Activated CD4-positive, alpha-beta T cell treated with anti-CD3 and anti-CD28 coated beads, Interleukin-2, amount 50 U/mL, for 48 hours (primary cell): ENCODE measurements around the gene DOCK10.

ENCODE experiments used
- DNase-seq, 2 experiments: peaks; one replicate each; pipeline ENCODE4 v3.0.0-alpha.2; 2020

DOCK10 gene

DNA sequence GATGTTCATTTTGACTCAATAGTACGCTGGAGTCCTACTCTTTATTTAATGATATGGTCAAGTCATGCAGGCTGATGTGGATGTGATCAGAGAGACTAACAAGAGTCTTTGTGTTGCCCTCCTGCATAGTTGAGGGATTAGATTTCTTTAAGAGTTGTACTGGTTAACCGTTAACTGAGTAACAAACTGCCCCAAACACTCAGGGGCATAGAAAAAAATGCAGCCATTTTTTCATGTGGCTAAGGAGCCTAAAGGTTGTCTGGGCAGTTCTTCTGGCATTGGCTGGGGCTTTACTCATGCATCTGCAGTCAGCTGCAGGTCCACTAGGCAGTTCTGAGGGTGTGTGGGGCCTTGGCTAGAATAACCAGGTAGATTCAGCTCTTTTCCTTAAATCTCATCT lies 32.5 kb downstream of the DOCK10 start:
- no peak for DNase-seq

DNA sequence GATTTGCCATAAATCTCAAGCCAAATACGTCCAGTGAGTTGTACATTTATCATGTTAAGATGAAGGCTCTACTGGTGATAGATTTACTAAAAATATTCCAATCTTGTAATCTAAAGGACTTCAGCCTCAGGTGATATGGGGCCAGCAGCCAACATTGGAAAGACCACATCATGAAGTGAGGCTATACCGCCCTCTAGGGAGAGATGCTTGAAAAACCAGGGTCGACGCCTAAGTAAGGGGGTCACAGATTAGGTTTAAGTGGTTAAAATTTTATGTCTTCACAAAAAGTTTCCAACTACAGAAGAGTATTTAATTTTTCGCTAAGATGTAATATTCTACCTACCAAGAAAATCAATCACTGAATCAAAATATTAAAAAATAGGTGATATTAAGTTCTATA lies 33.3 kb downstream of the DOCK10 start:
- DNase-seq = no peak

DNA sequence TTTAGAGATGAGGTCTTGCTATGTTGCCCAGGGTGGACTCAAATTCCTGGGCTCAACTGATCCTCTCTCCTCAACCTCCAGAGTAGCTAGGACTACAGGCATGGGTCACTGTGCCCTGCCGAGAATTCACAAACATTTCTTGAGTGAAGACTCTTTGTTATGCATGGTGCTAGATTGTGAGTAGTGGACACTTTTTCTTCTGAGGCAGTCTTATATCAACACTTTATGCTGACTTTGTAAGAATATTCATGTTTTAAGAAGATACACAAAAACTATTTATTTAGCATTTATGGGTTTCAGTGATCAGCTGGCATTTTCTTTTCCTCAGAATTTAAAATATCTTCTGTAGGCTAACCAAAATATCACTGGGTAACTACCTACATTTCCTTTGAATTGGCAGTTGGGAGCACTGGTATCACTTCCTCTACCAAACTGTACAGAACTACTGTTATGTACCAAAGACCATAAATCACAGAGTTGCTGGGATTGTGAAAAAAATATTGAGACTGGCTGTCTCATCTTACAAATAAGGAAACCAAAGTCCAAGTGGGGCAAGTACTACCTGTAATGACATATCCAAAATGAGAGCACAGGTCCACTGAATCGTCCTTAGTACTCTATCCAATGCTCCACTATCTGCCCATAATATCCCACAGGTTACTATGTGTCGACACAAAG lies 34.0 kb downstream of the DOCK10 start:
- no peak for DNase-seq

GRCh38 chr2:225006730-225007129 lies 35.5 kb downstream of the DOCK10 start:
- no peak for DNase-seq

DNA sequence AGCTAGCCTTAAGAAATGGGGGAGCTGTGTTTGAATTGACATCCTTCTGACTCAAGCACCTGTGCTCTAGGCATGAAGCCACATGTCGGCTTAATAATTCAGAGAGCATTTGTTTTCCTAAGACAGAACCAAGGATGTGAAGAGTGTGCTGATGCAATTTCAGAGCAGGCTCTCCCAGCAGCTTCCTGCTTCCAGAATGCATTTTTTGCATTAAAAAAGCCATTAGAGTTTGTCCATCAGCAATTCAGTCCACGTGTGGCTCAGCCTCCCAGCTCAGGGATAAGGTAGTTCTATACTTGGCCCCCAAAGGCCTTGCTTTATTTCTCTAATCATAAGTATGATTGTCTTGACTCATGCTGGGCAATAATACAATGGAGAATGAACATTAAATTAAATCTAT lies 37.7 kb downstream of the DOCK10 start:
- DNase-seq = no peak

GRCh38 chr2:225002656-225003045 lies 39.6 kb downstream of the DOCK10 start:
- no peak for DNase-seq

- peak; percentile 52 to 68 for DNase-seq
These were observed 40.1 kb downstream of the DOCK10 start for GRCh38 chr2:225002039-225002655.

GRCh38 chr2:224999754-225000153 lies 42.5 kb downstream of the DOCK10 start:
- DNase-seq = no peak

DNA sequence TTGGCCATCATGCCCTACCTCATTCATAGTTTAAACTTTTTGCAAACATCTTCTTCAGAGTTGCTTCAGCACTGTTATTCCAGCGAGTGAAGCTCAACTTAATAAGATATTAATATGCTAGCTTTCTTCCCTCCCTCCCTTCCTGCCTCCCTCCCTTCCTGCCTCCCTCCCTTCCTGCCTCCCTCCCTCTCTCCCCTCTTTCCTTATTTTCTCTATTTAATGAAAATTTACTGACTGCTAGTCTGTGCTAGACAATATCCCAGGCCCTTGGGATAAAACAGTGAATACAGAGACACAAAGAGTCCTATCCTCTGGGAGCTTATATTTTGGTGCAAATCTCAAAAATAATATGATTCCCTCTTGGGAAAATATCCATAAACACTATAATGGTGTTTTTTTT lies 42.9 kb downstream of the DOCK10 start:
- no peak for DNase-seq

- no peak for DNase-seq
These were observed 44.5 kb downstream of the DOCK10 start for GRCh38 chr2:224997802-224998201.

DNA sequence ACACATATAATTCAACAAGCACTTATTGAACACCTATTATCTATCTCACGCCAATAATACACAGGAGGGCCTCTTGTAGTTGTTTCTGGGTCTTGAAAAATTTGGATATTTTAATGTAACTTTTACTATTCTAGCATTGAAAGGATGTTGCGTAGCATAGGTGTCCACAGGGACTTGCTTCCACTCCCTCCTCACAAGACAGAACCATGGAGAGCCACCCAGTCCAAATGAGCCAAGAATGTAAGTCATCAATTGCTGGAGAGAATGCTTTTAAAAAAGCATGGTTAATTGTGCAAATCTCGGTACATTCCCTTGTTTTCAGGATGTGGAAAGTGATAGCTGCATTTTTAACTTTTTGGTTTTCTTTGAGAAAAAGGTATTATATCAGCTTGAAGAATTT lies 46.8 kb downstream of the DOCK10 start:
- no peak for DNase-seq

- DNase-seq = no peak
These were observed 47.9 kb downstream of the DOCK10 start for GRCh38 chr2:224994242-224994823.

DNA sequence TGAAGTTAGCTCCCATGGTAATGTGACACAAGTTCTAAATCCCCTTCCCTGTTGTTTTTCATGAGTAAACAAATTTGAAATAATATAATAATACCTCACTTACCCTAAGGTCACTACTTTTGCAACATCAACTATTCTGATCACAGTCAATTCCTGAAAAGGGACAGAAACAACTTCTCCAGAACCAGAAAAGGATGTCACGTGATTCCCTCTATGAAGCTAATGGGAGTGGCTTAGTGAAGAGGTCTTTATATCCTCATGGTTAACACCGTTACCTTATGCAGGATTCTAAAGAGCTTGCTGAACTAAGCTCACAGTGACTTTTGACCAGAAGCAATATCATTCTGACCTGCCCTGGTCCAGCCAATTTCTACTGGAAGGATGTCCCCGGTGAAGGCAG lies 51.6 kb downstream of the DOCK10 start:
- no peak for DNase-seq

DNA sequence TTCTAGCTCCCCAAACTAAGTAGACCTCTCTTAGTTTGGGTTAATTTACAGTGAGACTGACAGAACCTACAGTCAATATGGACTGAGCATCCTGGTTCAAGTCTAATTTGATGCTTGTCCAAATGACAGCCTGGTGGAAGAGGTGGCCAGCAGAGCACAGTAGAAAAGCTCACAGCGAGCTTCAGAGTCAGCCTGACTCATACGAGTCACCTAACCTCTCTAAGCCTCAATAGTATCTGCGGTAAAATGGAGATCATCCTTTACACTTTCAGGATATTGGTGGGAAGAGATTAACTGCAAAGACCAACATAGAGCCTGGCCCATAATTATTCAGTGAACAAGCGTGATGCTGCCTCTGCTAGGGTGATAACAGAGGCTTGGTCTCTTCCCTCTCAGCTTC lies 54.5 kb downstream of the DOCK10 start:
- DNase-seq = no peak

DNA sequence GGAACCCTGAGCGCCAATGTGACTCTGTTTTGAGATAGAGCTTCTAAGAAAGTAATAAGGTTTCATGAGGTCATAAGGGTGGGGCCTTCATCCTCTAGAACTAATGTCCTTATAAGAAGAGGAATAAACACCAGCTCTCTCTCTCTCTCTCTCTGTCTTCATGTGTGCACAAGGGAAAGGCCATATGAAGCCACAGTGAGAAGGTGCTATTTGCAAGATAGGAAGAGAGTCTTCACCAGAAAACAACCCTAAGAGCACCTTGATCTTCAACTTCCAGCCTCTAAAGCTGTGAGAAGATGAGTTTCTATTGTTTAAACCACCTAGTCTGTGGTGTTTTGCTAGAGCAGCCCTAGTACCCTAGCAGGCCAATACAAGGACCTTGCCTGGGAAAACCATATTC lies 55.8 kb downstream of the DOCK10 start:
- no peak for DNase-seq

DNA sequence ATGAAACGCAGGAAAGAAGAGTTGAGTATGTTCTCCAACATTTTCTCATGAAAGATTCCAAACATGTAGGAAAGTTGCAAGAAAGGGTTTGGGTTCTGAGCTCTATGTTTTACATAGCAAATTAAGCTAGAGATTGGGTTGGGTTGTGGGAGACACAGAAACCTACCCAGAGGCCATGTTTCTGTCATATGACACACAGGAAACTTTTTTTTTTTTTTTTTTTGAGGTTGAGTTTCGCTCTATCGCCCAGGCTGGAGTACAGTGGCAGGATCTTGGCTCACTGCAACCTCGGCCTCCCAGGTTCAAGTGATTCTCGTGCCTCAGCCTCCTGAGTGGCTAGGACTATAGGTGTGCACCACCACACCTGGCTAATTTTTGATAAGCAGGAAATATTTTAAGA lies 57.6 kb downstream of the DOCK10 start:
- DNase-seq = no peak

GRCh38 chr2:224983712-224984554 lies 58.3 kb downstream of the DOCK10 start:
- DNase-seq = no peak

GRCh38 chr2:224982910-224983711 lies 59.2 kb downstream of the DOCK10 start:
- DNase-seq = peak in 1 of 2 experiments; percentile 41

GRCh38 chr2:224982226-224982625 lies 60.0 kb downstream of the DOCK10 start:
- no peak for DNase-seq

DNA sequence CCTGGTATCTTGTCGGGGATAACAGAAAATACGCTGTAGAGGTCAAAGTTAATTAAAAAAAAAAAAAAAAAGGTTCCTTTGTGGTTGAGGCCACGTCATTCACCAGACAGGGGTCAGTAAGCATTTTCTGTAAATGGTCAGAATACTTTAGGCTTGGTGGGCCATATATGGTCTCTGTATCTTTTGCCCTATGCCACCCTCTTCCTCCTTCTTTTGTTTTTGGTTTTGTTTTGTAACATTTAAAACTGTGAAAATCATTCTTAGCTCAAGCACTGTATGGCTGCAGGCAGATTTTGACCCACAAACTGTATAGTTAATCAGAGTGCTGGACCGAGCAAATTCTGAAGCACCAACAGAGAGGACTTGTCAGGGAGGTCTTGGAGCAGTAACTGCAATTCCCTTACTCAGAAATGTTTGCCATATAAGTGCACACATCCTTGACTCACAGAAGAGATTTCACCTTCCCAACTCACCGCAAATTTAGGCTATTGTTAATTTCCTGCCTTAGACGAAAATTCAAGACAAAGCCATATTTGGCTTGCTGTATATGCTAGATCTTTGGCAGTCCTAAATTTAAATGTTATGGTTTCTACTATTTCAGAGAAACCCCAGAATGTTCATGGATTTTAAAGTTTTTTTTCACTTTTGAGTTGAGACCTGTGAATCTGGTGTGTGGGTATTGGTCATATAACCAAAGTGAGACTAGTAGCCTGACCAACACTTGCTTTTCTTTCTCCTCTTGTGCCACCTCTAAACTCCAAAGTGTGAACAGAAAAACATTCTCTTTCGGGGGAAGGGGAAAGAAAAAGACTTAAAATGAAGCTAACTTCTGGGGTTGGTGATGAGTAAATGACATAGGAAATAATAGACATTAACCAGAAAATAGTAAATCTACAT lies 65.4 kb downstream of the DOCK10 start:
- DNase-seq = no peak

GRCh38 chr2:224975761-224976160 lies 66.5 kb downstream of the DOCK10 start:
- no peak for DNase-seq
